OCI-LY1 (cell line): ENCODE measurements around the gene MSL3B.

Experiments
- CTCF ChIP-seq: fragments of 200-600 bp; sonication (generic), shearing (Covaris generic); IDR thresholded peaks from 2 replicates; pipeline ENCODE4 v1.5.1; 2017; ENCODE audit warnings: mild to moderate bottlenecking, antibody characterized with exemption, low read length, moderate library complexity, mixed read lengths
- EZH2 ChIP-seq: fragments of 200-600 bp; sonication (generic), shearing (Covaris generic); IDR thresholded peaks from 2 replicates; pipeline ENCODE4 v1.8.0; 2017; ENCODE audit warnings: borderline replicate concordance, mixed run types, mild to moderate bottlenecking, antibody characterized with exemption, low read length, moderate library complexity, mixed read lengths

GRCh38 chr2:233816771-233817170, 51.4 kb downstream of the MSL3B start:
- TF ChIP-seq CTCF: no peak
- no peak for TF ChIP-seq EZH2
